Subcutaneous adipose tissue (tissue), 4 donors: ENCODE data around the gene TELO2. TPM values are rescaled to one million over a fixed set of nuclear protein-coding genes. Genes with fewer than 3 reads are reported as not detected.

Experiments
- CTCF ChIP-seq: fragments of 450-650 bp; IDR thresholded peaks from one replicate; pipeline ENCODE4 v1.5.1; 2016; ENCODE audit warnings: low read depth, mild to moderate bottlenecking, control low read depth, antibody characterized with exemption, moderate library complexity
- total RNA-seq, 4 donors: library from RNA; depleted of rRNA; stranded (reverse); fragments of >200 nt; gene quantifications; one replicate each; pipeline ENCODE4 v1.1.0, GENCODE V29; 2016

Gene TELO2
- total RNA-seq, 4 donors from 2014 or later: 7.5 to 42.4 (median 10.2) TPM

- TF ChIP-seq CTCF: no peak
These were observed 42.5 kb downstream of the TELO2 start for GRCh38 chr16:1535391-1536291.

GRCh38 chr16:1536601-1537000 lies 43.4 kb downstream of the TELO2 start:
- no peak for TF ChIP-seq CTCF

- TF ChIP-seq CTCF: no peak
These were observed 44.0 kb downstream of the TELO2 start for GRCh38 chr16:1537138-1537577.

GRCh38 chr16:1537763-1538289 lies 44.7 kb downstream of the TELO2 start:
- no peak for TF ChIP-seq CTCF

GRCh38 chr16:1538804-1539520 lies 45.8 kb downstream of the TELO2 start:
- TF ChIP-seq CTCF: no peak

- no peak for TF ChIP-seq CTCF
These were observed 46.8 kb downstream of the TELO2 start for GRCh38 chr16:1539720-1540555.
